PC-3 (cell line): ENCODE data around the gene SYAP1.

Source experiments
- CTCF ChIP-seq: fragments of 300-600 bp; sonication (generic); conservative IDR thresholded peaks from 2 replicates; pipeline ENCODE4 v1.5.1; 2017; ENCODE audit warnings: antibody characterized with exemption, low read depth, mild to moderate bottlenecking, low read length
- EZH2 ChIP-seq: fragments of 300-600 bp; sonication (generic); IDR thresholded peaks from one replicate; pipeline ENCODE4 v1.6.1; 2017; ENCODE audit warnings: antibody characterized with exemption, mild to moderate bottlenecking, low read length; ENCODE audit not compliant: unreplicated experiment
- EZH2phosphoT487 ChIP-seq: fragments of 300-600 bp; sonication (generic); IDR thresholded peaks from 2 replicates; pipeline ENCODE4 v1.6.1; 2018; ENCODE audit warnings: mild to moderate bottlenecking, antibody characterized with exemption, low read length, borderline replicate concordance

DNA sequence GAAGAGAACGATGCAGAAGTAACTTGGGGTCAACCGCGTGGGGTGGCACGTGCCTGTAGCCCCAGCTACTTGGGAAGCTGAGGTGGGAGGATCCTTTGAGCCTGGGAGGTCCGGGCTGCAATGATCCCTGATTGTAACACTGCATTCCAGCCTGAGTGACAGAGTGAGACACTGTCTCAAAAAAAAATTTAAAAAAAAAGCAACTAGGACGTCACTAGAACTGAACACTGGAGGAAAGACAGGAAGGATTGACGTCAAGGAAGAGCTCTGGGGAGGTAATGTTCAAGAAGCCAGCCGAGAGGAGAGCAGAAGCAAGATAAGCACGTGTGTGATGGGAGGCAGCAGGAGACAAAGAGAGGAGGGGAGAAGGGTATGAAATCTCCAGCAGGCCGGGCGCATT, 40.7 kb upstream of the SYAP1 start:
- TF ChIP-seq CTCF (no peak), EZH2 (no peak), EZH2phosphoT487 (no peak)
